HepG2 (cell line): ENCODE measurements around the gene TMF1. TPM values are rescaled to one million over a fixed set of nuclear protein-coding genes. Genes with fewer than 3 reads are reported as not detected.

Experiments used
- ATAC-seq: fragments of 200-7000 bp; cut with Tn5 transposase; 3 replicates; pipeline ENCODE4 v1.9.1; 2020; ENCODE audit warnings: mild to moderate bottlenecking, moderate library complexity
- BruUV-seq: library from RNA; stranded (reverse); fragments of 400-500 nt; replicated peaks from 2 replicates; lab custom pipeline; 2021; lab: Mats Ljungman, UMichigan
- CTCF ChIA-PET: fragments of 300-600 bp; formaldehyde crosslinking; extraction: SDS; loops from one replicate; lab custom pipeline; 2021; ENCODE audit warnings: low total read pairs, inconsistent platforms, low intra/inter-chr PET ratio; lab: Yijun Ruan, JAX
- POLR2A ChIA-PET: fragments of 350-600 bp; sonication (Branson Sonifier 250); formaldehyde crosslinking; loops from one replicate; lab custom pipeline; 2020; ENCODE audit warnings: antibody characterized with exemption, inconsistent platforms; lab: Yijun Ruan, JAX
- DNase-seq: peaks from one replicate; pipeline ENCODE4 v3.0.0-alpha.2; 2015; ENCODE audit warnings: low spot score
- FAIRE-seq: peaks from 3 replicates; lab custom pipeline; 2011; peaks lifted over from hg19 to GRCh38; lab: Jason Lieb, UNC
- H2AFZ ChIP-seq: one replicate; pipeline ENCODE4 v1.6.1; 2011; ENCODE audit warnings: low read length, inconsistent platforms
- H3K27ac ChIP-seq: fragments of 300-600 bp; 3 replicates; pipeline ENCODE4 v1.8.0; 2011; ENCODE audit warnings: mixed run types, mild to moderate bottlenecking, mixed read lengths, low read length, inconsistent platforms; ENCODE audit not compliant: insufficient read depth; ENCODE audit errors: extremely low read length
- H3K27me3 ChIP-seq, 2 experiments: fragments of 200-600 bp in 1 of 2; 2 replicates in 1 of 2; 3 replicates in 1 of 2; pipeline versions ENCODE4 v1.6.0 to v1.8.0; 2011; ENCODE audit warnings: low read length in 2 of 2, mild to moderate bottlenecking in 2 of 2, moderate library complexity in 2 of 2, inconsistent platforms in 1 of 2; ENCODE audit not compliant: insufficient read depth in 2 of 2, control insufficient read depth in 1 of 2
- H3K36me3 ChIP-seq, 2 experiments: fragments of 200-600 bp in 1 of 2; replicated peaks in 1 of 2; 2 replicates in 1 of 2; 3 replicates in 1 of 2; pipeline versions ENCODE4 v1.5.1 to v1.8.0; 2011; ENCODE audit warnings: low read length in 2 of 2, inconsistent platforms in 1 of 2; ENCODE audit not compliant: insufficient read depth in 2 of 2, control insufficient read depth in 1 of 2
- H3K4me1 ChIP-seq: 2 replicates; pipeline ENCODE4 v1.5.1; 2012; ENCODE audit warnings: low read length, inconsistent platforms; ENCODE audit not compliant: insufficient read depth
- H3K4me2 ChIP-seq: 2 replicates; pipeline ENCODE4 v1.6.0; 2011; ENCODE audit warnings: low read depth, low read length, inconsistent platforms
- H3K4me3 ChIP-seq, 3 experiments: fragments of 200-600 bp in 1 of 3; sonication (generic), shearing (Covaris generic) in 1 of 3; replicated peaks in 1 of 3; 2 replicates each; pipeline ENCODE4 v1.5.1; 2011 to 2016; ENCODE audit warnings: low read length in 3 of 3, inconsistent platforms in 2 of 3, low read depth in 2 of 3, mild to moderate bottlenecking in 2 of 3, control low read depth in 1 of 3, mixed read lengths in 1 of 3; ENCODE audit not compliant: insufficient read depth in 1 of 3
- H3K79me2 ChIP-seq: one replicate; pipeline ENCODE4 v1.6.1; 2011; ENCODE audit warnings: low read length, inconsistent platforms; ENCODE audit not compliant: insufficient read depth
- H3K9ac ChIP-seq: 2 replicates; pipeline ENCODE4 v1.6.0; 2011; ENCODE audit warnings: mild to moderate bottlenecking, low read depth, low read length, inconsistent platforms; ENCODE audit not compliant: insufficient read depth
- H3K9me3 ChIP-seq: 2 replicates; pipeline ENCODE4 v1.5.1; 2012; ENCODE audit warnings: mild to moderate bottlenecking, low read length
- H4K20me1 ChIP-seq: 2 replicates; pipeline ENCODE4 v1.6.0; 2011; ENCODE audit warnings: inconsistent platforms, mild to moderate bottlenecking, low read length, moderate library complexity; ENCODE audit not compliant: insufficient read depth
- AGO2 ChIP-seq: fragments of 200-400 bp; formaldehyde crosslinking; optimal IDR thresholded peaks from 2 replicates; pipeline ENCODE3; 2017; ENCODE audit warnings: mild to moderate bottlenecking, low read depth, low read length, moderate library complexity
- ARNT2 ChIP-seq: sonication (generic); formaldehyde crosslinking; IDR thresholded peaks from 2 replicates; pipeline ENCODE4 v1.8.0; 2022; ENCODE audit warnings: mild to moderate bottlenecking, low read depth, missing genetic modification reagents, moderate library complexity
- NR3C1 ChIP-seq: sonication (generic); formaldehyde crosslinking; IDR thresholded peaks from 2 replicates; pipeline ENCODE4 v1.4.0; 2020; ENCODE audit warnings: missing genetic modification reagents
- REL ChIP-seq: sonication (generic); formaldehyde crosslinking; conservative IDR thresholded peaks from 2 replicates; pipeline ENCODE4 v1.8.0; 2022; ENCODE audit warnings: mild to moderate bottlenecking, missing genetic modification reagents, moderate library complexity
- RFXAP ChIP-seq: sonication (generic); formaldehyde crosslinking; IDR thresholded peaks from 2 replicates; pipeline ENCODE4 v1.4.0; 2020; ENCODE audit warnings: missing genetic modification reagents, borderline replicate concordance
- SP2 ChIP-seq: sonication (generic); formaldehyde crosslinking; IDR thresholded peaks from 2 replicates; pipeline ENCODE4 v1.5.1; 2020; ENCODE audit warnings: mild to moderate bottlenecking, missing genetic modification reagents
- SP4 ChIP-seq: sonication (generic); formaldehyde crosslinking; IDR thresholded peaks from 2 replicates; pipeline ENCODE4 v1.8.1; 2023; ENCODE audit warnings: mild to moderate bottlenecking, missing genetic modification reagents
- SRSF4 ChIP-seq: fragments of 200-400 bp; formaldehyde crosslinking; IDR thresholded peaks from one replicate; pipeline ENCODE4 v1.6.1; 2018; ENCODE audit warnings: mild to moderate bottlenecking, low read depth, low read length, moderate library complexity; ENCODE audit not compliant: poor library complexity, severe bottlenecking
- YY1 ChIP-seq: IDR thresholded peaks from 2 replicates; pipeline ENCODE4 v1.6.1; 2011; ENCODE audit warnings: low read length, low read depth, moderate library complexity, mild to moderate bottlenecking; ENCODE audit not compliant: insufficient read depth, insufficient replicate concordance
- ZNF17 ChIP-seq: sonication (generic); formaldehyde crosslinking; IDR thresholded peaks from 2 replicates; pipeline ENCODE4 v1.5.0; 2020; ENCODE audit warnings: mild to moderate bottlenecking, missing genetic modification reagents
- ZNF263 ChIP-seq: sonication (generic); formaldehyde crosslinking; IDR thresholded peaks from 2 replicates; pipeline ENCODE4 v1.4.0; 2020; ENCODE audit warnings: missing genetic modification reagents
- ZNF563 ChIP-seq: sonication (generic); formaldehyde crosslinking; IDR thresholded peaks from 2 replicates; pipeline ENCODE4 v1.8.0; 2022; ENCODE audit warnings: mild to moderate bottlenecking, moderate library complexity, missing genetic modification reagents
- WGBS: methylation state at CpG from one replicate; pipeline ENCODE4 v1.1.6; 2017; ENCODE audit warnings: low lambda C conversion rate; 5-methylcytosine and 5-hydroxymethylcytosine counted together
- in situ Hi-C: cut with HindIII; loops from 2 replicates; pipeline ENCODE4 v1.10.0; 2017; ENCODE audit warnings: low pct_unique_long_range_greater_than_20kb; ENCODE audit not compliant: extremely low pct_ligation_motif_present
- intact Hi-C: fragments of 100-400 bp; cut with micrococcal nuclease; formaldehyde crosslinking; loops from one replicate; pipeline ENCODE4 v1.10.0; 2022; ENCODE audit not compliant: unreplicated experiment
- polyA plus RNA-seq, 8 experiments: library from polyadenylated mRNA; depleted of rRNA in 3 of 8; stranded (reverse) in 7 of 8; unstranded in 1 of 8; fragments of >200 nt; fragmentation: Illumina TruSeq in 4 of 8; extraction: Trizol in 4 of 8; gene quantifications; 2 replicates each; pipeline versions ENCODE4 v1.2.1 to v1.2.3, GENCODE V29; 2011 to 2016; ENCODE audit warnings: low read depth in 4 of 8, missing spikeins in 1 of 8, mixed read lengths in 1 of 8; ENCODE audit not compliant: insufficient read depth in 1 of 8
- total RNA-seq, 5 experiments: library from RNA; depleted of rRNA; stranded (reverse); fragments of >200 nt; fragmentation: Illumina TruSeq; extraction: Trizol; gene quantifications; 2 replicates each; pipeline ENCODE4 v1.2.3, GENCODE V29; 2016; ENCODE audit warnings: low read depth in 1 of 5
- TF ChIP-seq, protein P1 (sequence below): sonication (generic); formaldehyde crosslinking; IDR thresholded peaks from 2 replicates; pipeline ENCODE4 v1.4.0; 2020; ENCODE audit warnings: missing genetic modification reagents
- TF ChIP-seq, protein P2 (sequence below): IDR thresholded peaks from 2 replicates; pipeline ENCODE4 v1.6.1; 2016; ENCODE audit warnings: mild to moderate bottlenecking

TMF1 gene
- total and polyA plus RNA-seq, 2 of the 13 experiments (the other 11 are each of a cell fraction or from before 2014, with no cell fraction given): 12.1 to 38.4 TPM

DNA sequence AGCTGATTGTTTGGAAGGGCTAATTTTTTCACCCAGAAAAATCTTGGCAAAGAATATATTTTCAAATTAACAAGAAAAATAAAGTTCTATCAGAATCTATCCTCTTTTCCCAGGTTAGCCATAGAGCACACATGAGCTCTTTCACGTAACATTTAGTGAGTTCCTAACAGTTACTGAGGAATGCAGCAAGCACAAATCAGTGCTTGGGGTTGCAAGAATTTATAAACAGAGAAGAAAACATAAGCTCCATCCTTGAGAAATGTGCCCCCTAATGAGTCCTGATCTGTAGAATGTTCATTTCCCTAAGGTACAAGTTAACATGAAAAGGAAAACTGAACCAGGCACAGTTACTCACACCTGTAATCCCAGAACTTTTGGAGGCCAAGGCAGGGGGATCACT, 52.5 kb downstream of the TMF1 start:
- Histone ChIP-seq H3K36me3 (peaks cover 7 to 12% of the 10 kb centered on the region in 2 experiments; a peak in 4 of 5 replicates), H3K4me2 (no peak overlapping the region), H3K9me3 (no peaks in the 10 kb centered on the region), H3K27ac (no peak overlapping the region), H3K4me3 (no peak overlapping the region), H3K4me1 (no peaks in the 10 kb centered on the region), H4K20me1 (no peaks in the 10 kb centered on the region), H3K9ac (no peak overlapping the region), H3K79me2 (no peaks in the 10 kb centered on the region), H3K27me3 (no peaks in the 10 kb centered on the region; a peak in 1 of 5 replicates), H2AFZ (no peak overlapping the region)
- ChIA-PET CTCF (no interaction called here), POLR2A (no interaction called here)
- no peak for ATAC-seq
- no peak for FAIRE-seq
- DNase-seq: no peak
- TF ChIP-seq SP4 (CRISPR knock-in tag) (no peak), REL (no peak), YY1 (no peak), NR3C1 (CRISPR knock-in tag) (no peak)
- 100% methylated on average over 1 of the region's 1 CpG for WGBS
- in situ Hi-C loops: no loop called here
- intact Hi-C loops: no loop called here
- no TSS peak for BruUV-seq

DNA sequence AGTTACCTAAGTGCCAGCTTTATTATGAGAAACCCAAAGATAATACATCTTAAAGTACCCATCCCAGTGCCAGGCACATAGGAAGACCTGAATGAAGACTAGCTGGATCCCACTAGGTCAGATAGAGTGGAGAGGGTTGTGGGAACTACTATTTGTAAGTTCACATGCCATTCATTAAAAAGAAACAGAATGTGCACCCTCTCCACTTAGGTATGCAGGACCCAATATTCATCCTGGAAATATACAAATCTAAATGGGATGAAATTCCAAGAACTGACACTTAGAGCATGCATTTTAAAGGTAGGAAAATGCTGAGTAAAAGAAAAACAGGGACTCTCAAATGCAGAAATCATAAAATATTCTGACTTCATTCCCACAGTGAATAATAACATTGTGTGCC, 53.0 kb downstream of the TMF1 start:
- Histone ChIP-seq H3K4me2 (no peak overlapping the region), H3K9ac (no peak overlapping the region), H3K9me3 (no peaks in the 10 kb centered on the region), H3K27me3 (no peaks in the 10 kb centered on the region; a peak in 1 of 5 replicates), H4K20me1 (no peaks in the 10 kb centered on the region), H3K4me3 (no peak overlapping the region), H3K79me2 (no peaks in the 10 kb centered on the region), H3K27ac (no peak overlapping the region), H3K4me1 (no peaks in the 10 kb centered on the region), H2AFZ (no peak overlapping the region), H3K36me3 (peaks cover 6 to 12% of the 10 kb centered on the region in 2 experiments; a peak in 4 of 5 replicates)
- DNase-seq (no peak), ATAC-seq (no peak), FAIRE-seq (no peak)
- ChIA-PET CTCF (no interaction called here), POLR2A (no interaction called here)
- intact Hi-C loops: no loop called here
- BruUV-seq: no TSS peak
- in situ Hi-C loops: no loop called here
- TF ChIP-seq, protein P1, sequence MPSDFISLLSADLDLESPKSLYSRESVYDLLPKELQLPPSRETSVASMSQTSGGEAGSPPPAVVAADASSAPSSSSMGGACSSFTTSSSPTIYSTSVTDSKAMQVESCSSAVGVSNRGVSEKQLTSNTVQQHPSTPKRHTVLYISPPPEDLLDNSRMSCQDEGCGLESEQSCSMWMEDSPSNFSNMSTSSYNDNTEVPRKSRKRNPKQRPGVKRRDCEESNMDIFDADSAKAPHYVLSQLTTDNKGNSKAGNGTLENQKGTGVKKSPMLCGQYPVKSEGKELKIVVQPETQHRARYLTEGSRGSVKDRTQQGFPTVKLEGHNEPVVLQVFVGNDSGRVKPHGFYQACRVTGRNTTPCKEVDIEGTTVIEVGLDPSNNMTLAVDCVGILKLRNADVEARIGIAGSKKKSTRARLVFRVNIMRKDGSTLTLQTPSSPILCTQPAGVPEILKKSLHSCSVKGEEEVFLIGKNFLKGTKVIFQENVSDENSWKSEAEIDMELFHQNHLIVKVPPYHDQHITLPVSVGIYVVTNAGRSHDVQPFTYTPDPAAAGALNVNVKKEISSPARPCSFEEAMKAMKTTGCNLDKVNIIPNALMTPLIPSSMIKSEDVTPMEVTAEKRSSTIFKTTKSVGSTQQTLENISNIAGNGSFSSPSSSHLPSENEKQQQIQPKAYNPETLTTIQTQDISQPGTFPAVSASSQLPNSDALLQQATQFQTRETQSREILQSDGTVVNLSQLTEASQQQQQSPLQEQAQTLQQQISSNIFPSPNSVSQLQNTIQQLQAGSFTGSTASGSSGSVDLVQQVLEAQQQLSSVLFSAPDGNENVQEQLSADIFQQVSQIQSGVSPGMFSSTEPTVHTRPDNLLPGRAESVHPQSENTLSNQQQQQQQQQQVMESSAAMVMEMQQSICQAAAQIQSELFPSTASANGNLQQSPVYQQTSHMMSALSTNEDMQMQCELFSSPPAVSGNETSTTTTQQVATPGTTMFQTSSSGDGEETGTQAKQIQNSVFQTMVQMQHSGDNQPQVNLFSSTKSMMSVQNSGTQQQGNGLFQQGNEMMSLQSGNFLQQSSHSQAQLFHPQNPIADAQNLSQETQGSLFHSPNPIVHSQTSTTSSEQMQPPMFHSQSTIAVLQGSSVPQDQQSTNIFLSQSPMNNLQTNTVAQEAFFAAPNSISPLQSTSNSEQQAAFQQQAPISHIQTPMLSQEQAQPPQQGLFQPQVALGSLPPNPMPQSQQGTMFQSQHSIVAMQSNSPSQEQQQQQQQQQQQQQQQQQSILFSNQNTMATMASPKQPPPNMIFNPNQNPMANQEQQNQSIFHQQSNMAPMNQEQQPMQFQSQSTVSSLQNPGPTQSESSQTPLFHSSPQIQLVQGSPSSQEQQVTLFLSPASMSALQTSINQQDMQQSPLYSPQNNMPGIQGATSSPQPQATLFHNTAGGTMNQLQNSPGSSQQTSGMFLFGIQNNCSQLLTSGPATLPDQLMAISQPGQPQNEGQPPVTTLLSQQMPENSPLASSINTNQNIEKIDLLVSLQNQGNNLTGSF (CRISPR knock-in tag): no peak
- TF ChIP-seq SP2: no peak
- TF ChIP-seq ZNF563 (CRISPR knock-in tag): no peak
- no peak for TF ChIP-seq ZNF17 (CRISPR knock-in tag)
- TF ChIP-seq ARNT2 (CRISPR knock-in tag): no peak
- TF ChIP-seq RFXAP (CRISPR knock-in tag): no peak
- TF ChIP-seq SRSF4: no peak
- no peak for TF ChIP-seq AGO2
- TF ChIP-seq ZNF263 (CRISPR knock-in tag): no peak
- TF ChIP-seq, protein P2, sequence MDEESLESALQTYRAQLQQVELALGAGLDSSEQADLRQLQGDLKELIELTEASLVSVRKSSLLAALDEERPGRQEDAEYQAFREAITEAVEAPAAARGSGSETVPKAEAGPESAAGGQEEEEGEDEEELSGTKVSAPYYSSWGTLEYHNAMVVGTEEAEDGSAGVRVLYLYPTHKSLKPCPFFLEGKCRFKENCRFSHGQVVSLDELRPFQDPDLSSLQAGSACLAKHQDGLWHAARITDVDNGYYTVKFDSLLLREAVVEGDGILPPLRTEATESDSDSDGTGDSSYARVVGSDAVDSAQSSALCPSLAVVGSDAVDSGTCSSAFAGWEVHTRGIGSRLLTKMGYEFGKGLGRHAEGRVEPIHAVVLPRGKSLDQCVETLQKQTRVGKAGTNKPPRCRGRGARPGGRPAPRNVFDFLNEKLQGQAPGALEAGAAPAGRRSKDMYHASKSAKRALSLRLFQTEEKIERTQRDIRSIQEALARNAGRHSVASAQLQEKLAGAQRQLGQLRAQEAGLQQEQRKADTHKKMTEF (CRISPR knock-in tag): no peak
